Esophagus mucosa (tissue), 1 donor: ENCODE data around the gene ADAMTS6. TPM values are rescaled to one million over a fixed set of nuclear protein-coding genes. Genes with fewer than 3 reads are reported as not detected.

ENCODE experiments used
- ATAC-seq: fragments of 200-7000 bp; cut with Tn5 transposase; one replicate; pipeline ENCODE4 v1.9.1; 2020
- total RNA-seq: library from RNA; stranded (reverse); gene quantifications from one replicate; pipeline ENCODE4 v1.2.4, GENCODE V29; 2023
- donor health status: DM: yes; HTN: yes; CAD: no.

ADAMTS6 gene
- total RNA-seq, 1 donor from 2014 or later, result 1.2 TPM

GRCh38 chr5:65101632-65102100 lies 380.1 kb downstream of the ADAMTS6 start:
- ATAC-seq, result no peak

GRCh38 chr5:65100911-65101631 lies 380.6 kb downstream of the ADAMTS6 start:
- peak; percentile 45 for ATAC-seq

Other genes starting within 250 kb of the ADAMTS6 start
- 9.3 TPM for gene CENPK, start 81.2 kb upstream of the ADAMTS6 start, total RNA-seq
- 16.6 TPM for gene PPWD1, start 81.4 kb upstream of the ADAMTS6 start, total RNA-seq
- 4.8 TPM for gene TRIM23, start 142.4 kb upstream of the ADAMTS6 start, total RNA-seq
- gene SHLD3, start 143.1 kb upstream of the ADAMTS6 start, total RNA-seq, result 1.5 TPM
- gene TRAPPC13, start 143.1 kb upstream of the ADAMTS6 start, total RNA-seq, result 18.9 TPM
- gene SGTB, start 240.2 kb upstream of the ADAMTS6 start, total RNA-seq, result 1.9 TPM
- gene NLN, start 240.3 kb upstream of the ADAMTS6 start, total RNA-seq, result 16.0 TPM